Transverse colon (tissue), 4 donors: ENCODE data around the gene KCNE5. TPM values are rescaled to one million over a fixed set of nuclear protein-coding genes. Genes with fewer than 3 reads are reported as not detected.

Source experiments
- DNase-seq: peaks from one replicate; pipeline ENCODE4 v3.0.0-alpha.2; 2019
- H3K27ac ChIP-seq, 4 donors: fragments of 200-600 bp; sonication (generic); 2 replicates each; pipeline ENCODE4 v1.5.1; 2016 to 2018; ENCODE audit warnings: inconsistent platforms in 4 of 4
- H3K27me3 ChIP-seq: fragments of 200-600 bp; sonication (generic); 2 replicates; pipeline ENCODE4 v1.5.1; 2017; ENCODE audit warnings: inconsistent platforms
- H3K36me3 ChIP-seq, 4 donors: fragments of 200-600 bp; sonication (generic); 2 replicates each; pipeline ENCODE4 v1.5.1; 2017 to 2019; ENCODE audit warnings: inconsistent platforms in 4 of 4
- H3K4me1 ChIP-seq, 4 donors: fragments of 200-600 bp; sonication (generic); 2 replicates each; pipeline ENCODE4 v1.5.1; 2017 to 2020; ENCODE audit warnings: inconsistent platforms in 4 of 4
- H3K4me3 ChIP-seq, 4 donors: fragments of 200-600 bp; sonication (generic); 1 replicate in 1 of 4; 2 replicates in 3 of 4; pipeline versions ENCODE4 v1.5.1 to v1.6.1; 2017 to 2019; ENCODE audit warnings: inconsistent platforms in 4 of 4
- H3K9me3 ChIP-seq, 2 donors: fragments of 200-600 bp; sonication (generic); 2 replicates each; pipeline ENCODE4 v1.5.1; 2017 to 2019; ENCODE audit warnings: inconsistent platforms in 2 of 2
- CTCF ChIP-seq, 5 experiments: fragments of 200-600 bp in 3 of 5; fragments of 450-650 bp in 2 of 5; sonication (generic) in 3 of 5; IDR thresholded peaks; 1 replicate in 2 of 5; 2 replicates in 3 of 5; pipeline ENCODE4 v1.5.1; 2016 to 2017; ENCODE audit warnings: antibody characterized with exemption in 5 of 5, inconsistent platforms in 3 of 5, mild to moderate bottlenecking in 2 of 5, moderate library complexity in 1 of 5
- EP300 ChIP-seq: sonication (generic); formaldehyde crosslinking; IDR thresholded peaks from one replicate; pipeline ENCODE4 v1.6.1; 2017; ENCODE audit warnings: antibody characterized with exemption, low read depth
- POLR2A ChIP-seq: fragments of 450-650 bp; IDR thresholded peaks from one replicate; pipeline ENCODE4 v1.6.1; 2016; ENCODE audit warnings: antibody characterized with exemption, mild to moderate bottlenecking, moderate library complexity
- POLR2AphosphoS5 ChIP-seq, 3 donors: sonication (generic); formaldehyde crosslinking; IDR thresholded peaks; one replicate each; pipeline ENCODE4 v1.6.1; 2016; ENCODE audit warnings: antibody characterized with exemption in 3 of 3
- WGBS, 2 donors: methylation state at CpG; one replicate each; pipeline ENCODE4 v1.1.5; 2018; ENCODE audit warnings: low coverage in 1 of 2; 5-methylcytosine and 5-hydroxymethylcytosine counted together
- in situ Hi-C, 4 donors: fragments of 200-750 bp; cut with MboI; loops; one replicate each; pipeline versions ENCODE4 v1.15.0 to v1.15.1; 2017; ENCODE audit warnings: low sequenced_read_pairs in 3 of 4, low pct_ligation_motif_present in 1 of 4, low pct_unique_long_range_greater_than_20kb in 1 of 4
- intact Hi-C: fragments of 100-400 bp; cut with DNase I; formaldehyde crosslinking; loops from one replicate; pipeline ENCODE4 v1.15.1; 2023; ENCODE audit warnings: low total_unique reads
- total RNA-seq, 4 donors: library from RNA; depleted of rRNA; stranded (reverse); fragments of >200 nt; gene quantifications; one replicate each; pipeline ENCODE4 v1.1.0, GENCODE V29; 2016

Gene KCNE5
- total RNA-seq, 4 donors from 2014 or later = not detected

- in situ Hi-C loops = no loop called here
- Histone ChIP-seq H3K36me3 (no peaks in the 10 kb centered on the region), H3K4me1 (no peaks in the 10 kb centered on the region), H3K4me3 (no peak overlapping the region), H3K27me3 (no peaks in the 10 kb centered on the region), H3K27ac (no peak overlapping the region), H3K9me3 (no peaks in the 10 kb centered on the region)
- no peak for DNase-seq
- intact Hi-C loops = no loop called here
- 67 to 78% methylated on average over 1 to 6 of the region's 6 CpGs for WGBS, 2 donors
- no peak for TF ChIP-seq EP300
Observed at GRCh38 chrX:109614951-109615350, 10.0 kb downstream of the KCNE5 start.

DNA sequence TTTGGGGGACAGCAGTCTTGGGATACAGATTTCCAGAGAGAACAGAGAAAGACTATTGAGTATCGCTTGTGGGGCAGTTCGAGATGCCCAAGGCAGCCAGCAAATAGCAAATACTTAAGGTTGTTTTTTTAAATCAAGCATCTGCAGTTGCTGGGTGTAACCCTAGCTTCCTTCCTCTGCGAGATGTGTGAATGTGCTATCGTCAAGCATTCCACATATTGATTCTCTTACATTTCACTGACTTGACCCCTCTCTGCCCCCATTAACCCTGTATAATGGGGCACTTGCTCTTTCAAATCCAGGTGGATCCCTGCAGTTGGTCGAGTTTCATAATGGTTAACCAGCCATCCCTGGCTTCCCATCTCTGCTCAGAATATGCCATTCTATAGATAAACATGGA is 23.5 kb downstream of the KCNE5 start:
- no peak overlapping the region for H3K4me3 ChIP-seq
- TF ChIP-seq EP300 (no peak), POLR2A (no peak), CTCF (IDR thresholded peaks at IDR 0.05) (no peak), POLR2AphosphoS5 (IDR thresholded peaks at IDR 0.05) (no peak)
- no peaks in the 10 kb centered on the region for H3K4me1 ChIP-seq
- intact Hi-C loops (no loop called here), in situ Hi-C loops (no loop called here)
- H3K9me3 ChIP-seq = no peaks in the 10 kb centered on the region
- no peak overlapping the region for H3K27ac ChIP-seq
- 67% methylated on average over 5 of the region's 5 CpGs; no CpG with 5 or more reads in 1 of the 2 donors for WGBS, 2 donors
- H3K27me3 ChIP-seq = no peaks in the 10 kb centered on the region
- no peak for DNase-seq
- H3K36me3 ChIP-seq = no peaks in the 10 kb centered on the region

DNA sequence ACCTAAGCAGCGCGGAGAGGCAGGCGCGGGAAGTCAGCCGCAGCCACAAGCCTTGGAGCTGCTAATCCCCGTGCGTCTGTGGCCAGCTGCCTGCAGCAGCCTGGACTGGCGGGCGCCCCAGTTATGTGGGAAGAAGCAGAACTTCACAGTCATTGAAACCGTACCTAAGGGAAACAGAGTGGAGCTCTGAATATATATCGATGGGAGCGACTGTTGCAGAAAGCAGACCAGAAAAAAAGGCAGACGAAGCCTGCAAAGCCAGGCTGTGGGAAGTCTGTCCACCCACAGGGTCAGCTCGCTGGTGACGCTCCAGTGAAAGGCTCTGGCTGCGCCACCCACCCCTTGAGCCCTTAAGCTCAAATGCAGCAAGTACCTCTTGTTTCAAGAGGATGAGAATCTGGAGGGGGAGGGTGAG is 24.7 kb downstream of the KCNE5 start:
- in situ Hi-C loops (no loop called here), intact Hi-C loops (no loop called here)
- H3K4me3 ChIP-seq = no peak overlapping the region
- 47% methylated on average over 16 of the region's 16 CpGs; no CpG with 5 or more reads in 1 of the 2 donors for WGBS, 2 donors
- H3K36me3 ChIP-seq = no peaks in the 10 kb centered on the region
- no peaks in the 10 kb centered on the region for H3K27me3 ChIP-seq
- H3K4me1 ChIP-seq = no peaks in the 10 kb centered on the region
- H3K27ac ChIP-seq = no peak overlapping the region
- DNase-seq = no peak
- no peaks in the 10 kb centered on the region for H3K9me3 ChIP-seq
- TF ChIP-seq CTCF (IDR thresholded peaks at IDR 0.05) = no peak
- no peak for TF ChIP-seq POLR2A
- TF ChIP-seq POLR2AphosphoS5 (IDR thresholded peaks at IDR 0.05) = no peak
- TF ChIP-seq EP300 = no peak

- no peak for DNase-seq
- Histone ChIP-seq H3K4me3 (no peak overlapping the region), H3K27ac (no peak overlapping the region), H3K27me3 (no peaks in the 10 kb centered on the region), H3K4me1 (no peaks in the 10 kb centered on the region), H3K36me3 (no peaks in the 10 kb centered on the region), H3K9me3 (no peaks in the 10 kb centered on the region)
- 73 to 82% methylated on average over 2 to 3 of the region's 3 CpGs for WGBS, 2 donors
- intact Hi-C loops = no loop called here
- TF ChIP-seq POLR2A = no peak
- TF ChIP-seq POLR2AphosphoS5 (IDR thresholded peaks at IDR 0.05) = no peak
- TF ChIP-seq CTCF (IDR thresholded peaks at IDR 0.05) = no peak
- TF ChIP-seq EP300 = no peak
- in situ Hi-C loops = no loop called here
Observed at GRCh38 chrX:109596015-109596414, 29.0 kb downstream of the KCNE5 start.

DNA sequence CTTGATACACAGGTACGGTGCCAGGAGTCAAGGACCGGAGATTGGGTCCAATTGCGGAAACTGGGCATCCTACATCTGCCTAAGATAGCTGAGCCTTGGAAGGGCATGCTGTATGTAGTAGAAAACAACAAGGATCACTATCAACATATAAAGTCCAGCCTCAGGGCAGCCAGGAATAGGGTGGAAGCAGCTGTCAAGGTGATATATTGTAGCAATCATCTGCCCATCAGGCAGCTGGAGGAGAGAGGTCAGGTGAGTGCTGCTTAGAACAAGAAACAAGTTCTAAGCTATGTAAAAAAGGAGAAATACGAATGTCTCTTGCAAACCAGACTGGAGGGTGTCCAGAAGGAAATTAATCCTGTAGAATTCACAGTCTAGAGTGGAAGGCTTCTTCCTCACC is 34.8 kb downstream of the KCNE5 start:
- 67% methylated on average over 4 of the region's 4 CpGs; no CpG with 5 or more reads in 1 of the 2 donors for WGBS, 2 donors
- H3K27me3 ChIP-seq = no peaks in the 10 kb centered on the region
- intact Hi-C loops = no loop called here
- no peak for TF ChIP-seq EP300
- no peak for TF ChIP-seq POLR2AphosphoS5 (IDR thresholded peaks at IDR 0.05)
- no peak for TF ChIP-seq POLR2A
- TF ChIP-seq CTCF (IDR thresholded peaks at IDR 0.05) = no peak
- H3K4me3 ChIP-seq = no peak overlapping the region
- H3K36me3 ChIP-seq = no peaks in the 10 kb centered on the region
- no peak overlapping the region for H3K27ac ChIP-seq
- H3K4me1 ChIP-seq = no peaks in the 10 kb centered on the region
- DNase-seq = no peak
- in situ Hi-C loops = no loop called here
- H3K9me3 ChIP-seq = no peaks in the 10 kb centered on the region
